Body of pancreas (tissue), 4 donors: ENCODE results near the gene TMEM229B. TPM values are rescaled to one million over a fixed set of nuclear protein-coding genes. Genes with fewer than 3 reads are reported as not detected.

ENCODE experiments used
- ATAC-seq: fragments of 150-250 bp; one replicate; pipeline ENCODE4 v1.9.1; 2016
- DNase-seq, 4 donors: peaks; one replicate each; pipeline ENCODE4 v3.0.0-alpha.2; 2019
- H3K27ac ChIP-seq, 4 donors: fragments of 200-600 bp; sonication (generic); 1 replicate in 3 of 4; 2 replicates in 1 of 4; pipeline versions ENCODE4 v1.5.1 to v1.6.1; 2016 to 2019; ENCODE audit warnings: mild to moderate bottlenecking in 1 of 4, mixed read lengths in 1 of 4, moderate library complexity in 1 of 4
- H3K27me3 ChIP-seq, 2 donors: fragments of 200-600 bp; sonication (generic); one replicate each; pipeline ENCODE4 v1.6.0; 2016; ENCODE audit warnings: mild to moderate bottlenecking in 1 of 2
- H3K36me3 ChIP-seq, 2 donors: fragments of 200-600 bp; sonication (generic); replicated peaks in 1 of 2; 2 replicates each; pipeline ENCODE4 v1.5.1; 2016; ENCODE audit warnings: low read depth in 2 of 2; ENCODE audit not compliant: insufficient read depth in 1 of 2
- H3K4me1 ChIP-seq: fragments of 200-600 bp; sonication (generic); one replicate; pipeline ENCODE4 v1.6.0; 2016
- H3K4me3 ChIP-seq, 2 donors: fragments of 200-600 bp; sonication (generic); 1 replicate in 1 of 2; 2 replicates in 1 of 2; pipeline ENCODE4 v1.5.1; 2016 to 2019
- H3K9me3 ChIP-seq, 3 donors: fragments of 200-600 bp; sonication (generic); 1 replicate in 2 of 3; 2 replicates in 1 of 3; pipeline ENCODE4 v1.5.1; 2016
- CTCF ChIP-seq, 7 experiments: fragments of 450-650 bp in 4 of 7; fragments of 200-600 bp in 3 of 7; sonication (generic) in 3 of 7; IDR thresholded peaks; one replicate each; pipeline ENCODE4 v1.5.1; 2016 to 2019; ENCODE audit warnings: antibody characterized with exemption in 7 of 7
- POLR2A ChIP-seq, 3 donors: fragments of 450-650 bp; IDR thresholded peaks; one replicate each; pipeline ENCODE4 v1.6.1; 2016; ENCODE audit warnings: antibody characterized with exemption in 3 of 3, mild to moderate bottlenecking in 2 of 3
- WGBS, 2 donors: methylation state at CpG; one replicate each; pipeline ENCODE4 v1.1.5; 2017; 5-methylcytosine and 5-hydroxymethylcytosine counted together
- intact Hi-C: fragments of 100-400 bp; cut with DNase I; formaldehyde crosslinking; loops from one replicate; pipeline ENCODE4 v1.15.1; 2023
- total RNA-seq, 2 donors: library from RNA; depleted of rRNA; stranded (reverse); fragments of >200 nt; gene quantifications; one replicate each; pipeline ENCODE4 v1.1.0, GENCODE V29; 2016

TMEM229B gene
- 1 to 10 TPM; 2.0 to 4.4 TPM for total RNA-seq

DNA sequence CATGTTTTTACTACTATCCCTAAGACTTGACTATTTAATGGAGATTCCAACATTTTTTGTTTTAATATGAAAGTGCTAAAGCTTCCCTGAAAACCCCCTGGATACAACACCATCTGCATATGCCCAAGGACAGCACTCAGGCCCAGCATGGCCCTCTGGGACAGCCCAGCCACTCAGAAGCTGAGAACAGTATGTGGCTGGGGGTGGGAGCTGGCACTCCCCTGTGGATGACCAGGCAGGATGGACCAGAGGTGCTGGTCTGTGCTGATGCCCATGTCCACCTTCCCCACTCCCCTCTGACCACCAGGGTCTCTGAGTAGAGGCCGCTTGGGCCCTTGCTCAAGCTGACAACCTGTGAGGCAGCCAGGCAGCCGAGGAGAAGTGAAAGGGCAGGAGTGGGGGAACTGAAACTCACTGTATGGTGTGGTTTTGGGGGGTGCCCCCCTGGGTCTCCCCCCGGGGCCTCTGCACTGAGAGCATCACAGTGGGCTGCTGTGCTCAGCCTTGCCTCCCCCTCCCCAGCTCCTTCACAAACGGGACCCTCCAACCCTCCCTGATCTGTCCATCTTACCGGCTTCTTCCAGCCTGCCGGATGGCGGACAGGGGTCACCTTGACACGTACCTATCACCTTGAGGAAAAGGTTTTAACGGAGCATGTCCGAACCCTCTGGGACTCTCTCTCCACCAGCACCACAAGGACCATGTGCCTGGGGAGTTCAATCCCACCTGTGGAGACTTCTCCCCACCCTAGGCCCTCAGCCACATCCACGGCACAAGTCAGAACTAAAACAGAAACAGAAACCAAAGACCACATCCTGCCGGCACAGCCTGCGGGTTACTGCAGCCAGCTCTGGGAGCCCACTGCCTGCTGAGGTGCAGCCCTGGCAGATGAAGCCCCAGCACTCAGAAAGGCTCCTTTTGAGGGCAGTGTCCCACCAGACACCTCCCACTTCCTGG is at the start of gene TMEM229B:
Gene TMEM229B, minus strand, starts transcription at position 785 of the 957 bp plus-strand sequence. CDS start 14,798 bp downstream, outside the sequence.
- Histone ChIP-seq H3K27me3 (no peaks in the 10 kb centered on the region), H3K36me3 (no peaks in the 10 kb centered on the region), H3K9me3 (no peaks in the 10 kb centered on the region), H3K27ac (peak within 1 kb of the TSS in 1 of 4 donors; percentile 31), H3K4me3 (no peak within 1 kb of the TSS), H3K4me1 (peaks cover 17% of the 10 kb centered on the region)
- ATAC-seq (no peak), DNase-seq (peak in 2 of 4 donors; percentile 19 to 45)
- intact Hi-C loops, result no loop called here
- 65 to 72% methylated on average over 11 to 13 of the region's 13 CpGs for WGBS, 2 donors
- TF ChIP-seq POLR2A (IDR thresholded peaks at IDR 0.05), result no peak
- no peak for TF ChIP-seq CTCF (IDR thresholded peaks at IDR 0.05)

GRCh38 chr14:67537736-67538135 is 49.2 kb upstream of the TMEM229B start:
- intact Hi-C loops, result no loop called here
- H3K9me3 ChIP-seq, result no peaks in the 10 kb centered on the region
- 27 to 45% methylated on average over 3 of the region's 3 CpGs for WGBS, 2 donors
- H3K4me1 ChIP-seq, result peaks cover 29% of the 10 kb centered on the region
- H3K4me3 ChIP-seq, result no peak overlapping the region
- H3K27ac ChIP-seq, result no peak overlapping the region
- ATAC-seq (no peak), DNase-seq (peak in 2 of 4 donors; percentile 26 to 44)
- TF ChIP-seq CTCF (IDR thresholded peaks at IDR 0.05) (no peak), POLR2A (IDR thresholded peaks at IDR 0.05) (no peak)
- H3K36me3 ChIP-seq, result no peaks in the 10 kb centered on the region
- no peaks in the 10 kb centered on the region for H3K27me3 ChIP-seq

DNA sequence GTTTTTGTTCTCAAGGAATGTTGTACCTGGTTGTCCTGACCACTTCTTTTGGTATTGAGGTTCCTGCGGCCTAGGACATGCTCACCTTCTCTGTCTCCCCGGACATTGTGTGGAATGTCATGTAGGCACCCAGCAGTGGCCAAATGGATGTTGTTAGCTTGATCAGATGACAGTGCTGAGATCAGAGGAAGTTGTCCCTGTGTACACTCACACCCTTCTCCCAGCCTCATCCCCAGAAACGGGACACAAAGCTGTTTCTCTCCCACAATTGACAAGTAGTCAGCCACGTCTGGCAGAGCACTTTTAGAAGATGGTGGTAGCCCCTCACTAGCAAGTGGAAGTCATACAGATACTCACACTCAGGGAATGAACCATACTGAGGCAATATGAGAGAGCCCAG is 47.6 kb upstream of the TMEM229B start:
- H3K36me3 ChIP-seq, result no peaks in the 10 kb centered on the region
- TF ChIP-seq POLR2A (IDR thresholded peaks at IDR 0.05), result no peak
- TF ChIP-seq CTCF (IDR thresholded peaks at IDR 0.05), result no peak
- DNase-seq, result no peak
- 70 to 79% methylated on average over 4 of the region's 4 CpGs for WGBS, 2 donors
- ATAC-seq, result no peak
- no peaks in the 10 kb centered on the region for H3K9me3 ChIP-seq
- peaks cover 29% of the 10 kb centered on the region for H3K4me1 ChIP-seq
- H3K27ac ChIP-seq, result no peak overlapping the region
- intact Hi-C loops, result no loop called here
- H3K4me3 ChIP-seq, result no peak overlapping the region
- H3K27me3 ChIP-seq, result no peaks in the 10 kb centered on the region

- Histone ChIP-seq H3K4me1 (peaks cover 29% of the 10 kb centered on the region), H3K9me3 (no peaks in the 10 kb centered on the region), H3K27me3 (no peaks in the 10 kb centered on the region), H3K4me3 (peak overlapping the region in 1 of 2 donors; percentile 26), H3K27ac (peak overlapping the region; percentile 91 to 98 (median 94)), H3K36me3 (no peaks in the 10 kb centered on the region)
- DNase-seq (peak in 2 of 4 donors; percentile 46 to 51), ATAC-seq (peak; percentile 30)
- no peak for TF ChIP-seq POLR2A (IDR thresholded peaks at IDR 0.05)
- TF ChIP-seq CTCF (IDR thresholded peaks at IDR 0.05), result no peak
- intact Hi-C loops, result loop anchor here (5.0 kb wide), 1 partner anchor 39 kb away; no protein-coding TSS in a partner anchor
- WGBS, 2 donors, result 5 to 17% methylated on average over 6 of the region's 6 CpGs
Measured at GRCh38 chr14:67533754-67534085, 45.2 kb upstream of the TMEM229B start.
